Effector memory CD4-positive, alpha-beta T cell (primary cell): ENCODE data around the gene HNRNPUL2.
A peak's percentile ranks its signal among the peaks of the same experiment; 100 is the strongest.
"Not testable (repeated sequence)": the region's sequence is repeated elsewhere in the genome, so short reads cannot be mapped to it uniquely, and the experiment has no call there.

ENCODE experiments used
- DNase-seq, 3 donors: peaks; one replicate each; pipeline ENCODE4 v3.0.0-alpha.2; 2020
- H3K27ac ChIP-seq: 2 replicates; pipeline ENCODE4 v1.7.0; 2013; ENCODE audit warnings: mild to moderate bottlenecking, low read length, moderate library complexity; ENCODE audit not compliant: insufficient read depth, poor library complexity, severe bottlenecking
- H3K27me3 ChIP-seq: replicated peaks from 2 replicates; pipeline ENCODE4 v1.7.0; 2013; ENCODE audit warnings: mild to moderate bottlenecking, low read length; ENCODE audit not compliant: insufficient read depth, control insufficient read depth, poor library complexity, severe bottlenecking
- H3K36me3 ChIP-seq: 2 replicates; pipeline ENCODE4 v1.7.0; 2013; ENCODE audit warnings: mild to moderate bottlenecking, low read length, moderate library complexity; ENCODE audit not compliant: control insufficient read depth, insufficient read depth
- H3K4me1 ChIP-seq: 2 replicates; pipeline ENCODE4 v1.7.0; 2013; ENCODE audit warnings: low read length, mild to moderate bottlenecking; ENCODE audit not compliant: control insufficient read depth, insufficient read depth, poor library complexity, severe bottlenecking
- H3K4me3 ChIP-seq: 2 replicates; pipeline ENCODE4 v1.7.0; 2013; ENCODE audit warnings: low read length, low read depth, mild to moderate bottlenecking; ENCODE audit not compliant: insufficient read depth, poor library complexity, severe bottlenecking
- H3K9me3 ChIP-seq: 2 replicates; pipeline ENCODE4 v1.7.0; 2013; ENCODE audit warnings: mild to moderate bottlenecking, low read length, moderate library complexity; ENCODE audit not compliant: control insufficient read depth

Gene HNRNPUL2

GRCh38 chr11:62706850-62707247, 20.4 kb downstream of the HNRNPUL2 start:
- Histone ChIP-seq H3K36me3 (no peaks in the 10 kb centered on the region), H3K27ac (no peak overlapping the region), H3K4me3 (no peak overlapping the region), H3K9me3 (no peaks in the 10 kb centered on the region), H3K27me3 (no peaks in the 10 kb centered on the region), H3K4me1 (peaks cover 32% of the 10 kb centered on the region)
- no peak for DNase-seq

- H3K9me3 ChIP-seq = no peaks in the 10 kb centered on the region
- H3K36me3 ChIP-seq = no peaks in the 10 kb centered on the region
- peak; percentile 90 to 95 (median 93) for DNase-seq
- peaks cover 32% of the 10 kb centered on the region for H3K4me1 ChIP-seq
- peak overlapping the region; percentile 86 for H3K4me3 ChIP-seq
- H3K27ac ChIP-seq = peak overlapping the region; percentile 86
- H3K27me3 ChIP-seq = no peaks in the 10 kb centered on the region
Measured at GRCh38 chr11:62705880-62706849, 21.1 kb downstream of the HNRNPUL2 start.

- Histone ChIP-seq H3K27me3 (no peaks in the 10 kb centered on the region), H3K4me1 (peaks cover 30% of the 10 kb centered on the region), H3K36me3 (no peaks in the 10 kb centered on the region)
Measured at GRCh38 chr11:62705413-62705812, 21.8 kb downstream of the HNRNPUL2 start.

GRCh38 chr11:62703921-62704320, 23.3 kb downstream of the HNRNPUL2 start:
- not testable (repeated sequence) for H3K9me3 ChIP-seq, H3K27ac ChIP-seq
- H3K4me1 ChIP-seq = peaks cover 23% of the 10 kb centered on the region

More at GRCh38 chr11:62705413-62705812, 21.8 kb downstream of the HNRNPUL2 start:
- Histone ChIP-seq H3K9me3 (no peaks in the 10 kb centered on the region), H3K4me3 (peak overlapping the region; percentile 86), H3K27ac (peak overlapping the region; percentile 86)
- DNase-seq = no peak

GRCh38 chr11:62702246-62702645, 25.0 kb downstream of the HNRNPUL2 start:
- no peak for DNase-seq
- H3K27ac ChIP-seq = no peak overlapping the region
- H3K4me3 ChIP-seq = no peak overlapping the region
- H3K4me1 ChIP-seq = peaks cover 16% of the 10 kb centered on the region
- H3K27me3 ChIP-seq = no peaks in the 10 kb centered on the region
- no peaks in the 10 kb centered on the region for H3K36me3 ChIP-seq
- no peaks in the 10 kb centered on the region for H3K9me3 ChIP-seq

More at GRCh38 chr11:62703921-62704320, 23.3 kb downstream of the HNRNPUL2 start:
- DNase-seq, H3K4me3 ChIP-seq, H3K27me3 ChIP-seq, H3K36me3 ChIP-seq: not testable (repeated sequence)

- Histone ChIP-seq H3K4me3 (no peak overlapping the region), H3K36me3 (peaks cover 7% of the 10 kb centered on the region), H3K27me3 (no peaks in the 10 kb centered on the region), H3K4me1 (no peaks in the 10 kb centered on the region), H3K27ac (no peak overlapping the region), H3K9me3 (no peaks in the 10 kb centered on the region)
- peak; percentile 55 to 69 (median 60) for DNase-seq
Measured at GRCh38 chr11:62694455-62695167, 32.6 kb downstream of the HNRNPUL2 start.

GRCh38 chr11:62693624-62694023, 33.6 kb downstream of the HNRNPUL2 start:
- H3K9me3 ChIP-seq, H3K27ac ChIP-seq, H3K36me3 ChIP-seq, H3K4me1 ChIP-seq, H3K27me3 ChIP-seq, DNase-seq, H3K4me3 ChIP-seq: not testable (repeated sequence)

GRCh38 chr11:62689421-62690183, 37.7 kb downstream of the HNRNPUL2 start, which contains the start of gene LRRN4CL:
Gene LRRN4CL (minus strand): TSS chr11:62689530. CDS start chr11:62688508, 1,022 bp downstream.
- H3K4me3 ChIP-seq = no peak within 1 kb of the TSS
- peaks cover 7% of the 10 kb centered on the region for H3K27me3 ChIP-seq

GRCh38 chr11:62688491-62688890, 38.8 kb downstream of the HNRNPUL2 start:
- Histone ChIP-seq H3K4me1 (no peaks in the 10 kb centered on the region), H3K9me3 (no peaks in the 10 kb centered on the region), H3K27ac (no peak overlapping the region), H3K36me3 (peaks cover 7% of the 10 kb centered on the region), H3K27me3 (peaks cover 7% of the 10 kb centered on the region), H3K4me3 (no peak overlapping the region)
- no peak for DNase-seq

More at GRCh38 chr11:62689421-62690183, 37.7 kb downstream of the HNRNPUL2 start, which contains the start of gene LRRN4CL:
- H3K27ac ChIP-seq = no peak within 1 kb of the TSS
- no peaks in the 10 kb centered on the region for H3K9me3 ChIP-seq
- no peak for DNase-seq
- peaks cover 7% of the 10 kb centered on the region for H3K36me3 ChIP-seq
- H3K4me1 ChIP-seq = no peaks in the 10 kb centered on the region
